GM19193 (cell line): ENCODE data around the gene NCF2.

ENCODE experiments used
- POLR2A ChIP-seq: IDR thresholded peaks from 4 replicates; pipeline ENCODE4 v1.6.1; 2011; ENCODE audit not compliant: insufficient read depth, insufficient read length; ENCODE audit errors: extremely low read depth

Gene NCF2, protein sequence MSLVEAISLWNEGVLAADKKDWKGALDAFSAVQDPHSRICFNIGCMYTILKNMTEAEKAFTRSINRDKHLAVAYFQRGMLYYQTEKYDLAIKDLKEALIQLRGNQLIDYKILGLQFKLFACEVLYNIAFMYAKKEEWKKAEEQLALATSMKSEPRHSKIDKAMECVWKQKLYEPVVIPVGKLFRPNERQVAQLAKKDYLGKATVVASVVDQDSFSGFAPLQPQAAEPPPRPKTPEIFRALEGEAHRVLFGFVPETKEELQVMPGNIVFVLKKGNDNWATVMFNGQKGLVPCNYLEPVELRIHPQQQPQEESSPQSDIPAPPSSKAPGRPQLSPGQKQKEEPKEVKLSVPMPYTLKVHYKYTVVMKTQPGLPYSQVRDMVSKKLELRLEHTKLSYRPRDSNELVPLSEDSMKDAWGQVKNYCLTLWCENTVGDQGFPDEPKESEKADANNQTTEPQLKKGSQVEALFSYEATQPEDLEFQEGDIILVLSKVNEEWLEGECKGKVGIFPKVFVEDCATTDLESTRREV

GRCh38 chr1:183590244-183591191, at the start of gene NCF2:
NCF2 (minus strand) TSS chr1:183590459; CDS start chr1:183590329, 130 bp downstream.
- peak; percentile 65 for TF ChIP-seq POLR2A

- TF ChIP-seq POLR2A = no peak
These were observed 48.6 kb upstream of the NCF2 start for GRCh38 chr1:183638649-183639387.

DNA sequence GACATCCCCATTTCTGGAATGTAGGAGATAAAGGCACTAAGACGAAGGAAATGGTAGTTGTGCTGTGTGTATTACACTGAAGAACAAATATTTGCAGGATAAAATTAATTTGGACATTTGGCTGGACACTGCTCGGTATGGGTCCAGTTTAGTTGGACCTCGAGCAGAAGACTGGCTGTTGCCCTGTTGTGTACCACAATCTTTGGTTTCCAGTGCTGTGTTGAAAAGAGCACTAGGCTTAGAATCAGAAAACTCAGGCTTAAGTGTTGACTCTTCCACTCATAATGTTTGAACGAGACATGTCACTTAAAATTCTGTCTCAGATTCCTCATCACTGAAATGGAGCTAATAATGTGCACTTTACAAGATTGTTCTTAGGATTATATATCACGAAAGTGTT, 46.5 kb upstream of the NCF2 start:
- TF ChIP-seq POLR2A = no peak

GRCh38 chr1:183636334-183636682, 46.0 kb upstream of the NCF2 start:
- TF ChIP-seq POLR2A = no peak

DNA sequence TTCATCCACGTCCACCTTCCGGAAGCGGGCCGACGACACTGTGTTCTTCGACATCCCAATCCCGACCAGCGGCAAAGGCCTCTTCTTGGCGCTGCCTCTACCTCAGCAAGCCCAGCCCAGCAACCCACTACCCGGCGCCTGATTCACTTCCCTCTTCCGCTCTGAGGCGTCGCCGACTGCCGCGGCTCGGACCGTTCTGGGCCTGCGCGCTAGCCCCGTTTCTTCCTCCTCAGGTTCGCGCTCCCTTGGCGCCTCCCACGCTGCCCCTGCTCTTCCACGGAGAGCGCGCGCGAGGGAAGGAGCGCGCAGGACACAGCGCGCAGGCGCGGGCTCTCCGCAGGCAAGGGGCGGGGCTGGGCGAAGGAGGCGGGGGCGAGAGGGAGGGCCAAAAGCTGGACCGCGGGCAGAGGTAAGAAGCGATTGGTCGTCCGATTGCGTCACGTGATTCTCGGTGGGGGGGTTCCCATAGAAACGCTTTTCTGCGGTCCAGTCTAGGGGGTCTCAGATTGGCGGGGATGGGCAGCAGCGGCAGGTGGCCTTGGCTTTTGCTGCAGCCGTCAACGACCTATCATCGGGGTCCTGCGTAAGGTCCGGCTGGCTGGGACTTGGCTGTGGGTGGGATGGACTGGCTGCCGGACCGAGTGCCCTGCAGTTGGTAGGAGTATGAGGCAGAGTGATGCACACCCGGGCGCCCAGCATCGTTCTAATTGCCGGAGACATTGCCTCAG, 45.5 kb upstream of the NCF2 start, which contains the start of gene ARPC5:
ARPC5 (minus strand) TSS at position 178 of the 728 bp plus-strand sequence; CDS start at position 54, 124 bp downstream.
- peak; percentile 94 for TF ChIP-seq POLR2A

- TF ChIP-seq POLR2A = no peak
These were observed 44.9 kb upstream of the NCF2 start for GRCh38 chr1:183635099-183635605.

- TF ChIP-seq POLR2A = no peak
These were observed 44.3 kb upstream of the NCF2 start for GRCh38 chr1:183634429-183635065.

GRCh38 chr1:183633676-183634343, 43.6 kb upstream of the NCF2 start:
- no peak for TF ChIP-seq POLR2A

- TF ChIP-seq POLR2A = no peak
These were observed 42.7 kb upstream of the NCF2 start for GRCh38 chr1:183632964-183633363.

DNA sequence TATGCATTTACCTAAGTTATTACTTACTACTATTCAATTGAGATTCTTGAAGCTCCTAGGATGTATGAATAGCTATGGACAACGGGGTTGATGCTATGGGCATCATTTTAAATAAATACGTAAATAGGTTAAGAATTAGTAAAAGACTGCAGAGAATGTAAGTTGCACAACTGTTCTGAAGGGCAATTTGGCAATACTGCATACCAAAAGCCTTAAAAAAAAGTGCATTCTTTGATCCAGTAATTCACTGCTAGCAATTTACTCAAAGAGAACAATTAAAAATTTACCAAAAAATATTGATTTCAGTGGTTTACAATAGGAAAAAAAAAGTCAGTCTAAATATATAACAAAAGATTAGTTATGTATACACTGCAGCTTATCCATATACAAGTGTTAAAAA, 41.9 kb upstream of the NCF2 start:
- no peak for TF ChIP-seq POLR2A

DNA sequence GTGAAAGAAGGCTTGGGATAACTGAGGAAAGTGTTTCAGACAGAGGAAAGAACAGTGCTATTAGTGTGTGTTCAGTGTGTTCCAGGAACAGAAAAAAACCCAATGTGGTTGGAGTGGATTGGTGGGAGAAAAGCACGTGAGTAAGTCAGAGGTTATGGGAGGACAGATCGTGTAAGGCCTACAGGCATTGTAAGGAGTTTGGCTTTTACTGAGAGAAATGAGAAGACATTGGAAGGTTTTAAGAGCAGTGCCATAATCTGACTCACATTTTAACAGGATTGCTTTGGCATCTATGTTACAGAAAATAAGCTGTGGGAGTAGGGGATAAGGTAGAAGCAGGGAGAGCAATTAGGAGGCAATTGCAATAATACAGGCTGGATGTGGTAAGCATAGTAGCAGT, 40.5 kb upstream of the NCF2 start:
- TF ChIP-seq POLR2A = no peak

GRCh38 chr1:183628537-183628936, 38.3 kb upstream of the NCF2 start:
- no peak for TF ChIP-seq POLR2A
